H1 (cell line): ENCODE results near the gene BMERB1. TPM values are rescaled to one million over a fixed set of nuclear protein-coding genes. Genes with fewer than 3 reads are reported as not detected.

ENCODE experiments used
- CTCF ChIA-PET: fragments of 300-600 bp; sonication (Branson Sonifier 250); formaldehyde crosslinking; loops from one replicate; lab custom pipeline; 2021; ENCODE audit not compliant: partially characterized antibody; lab: Charles Lee
- POLR2A ChIA-PET: fragments of 300-600 bp; sonication (Branson Sonifier 250); formaldehyde crosslinking; loops from one replicate; lab custom pipeline; 2021; ENCODE audit warnings: inconsistent platforms; ENCODE audit not compliant: partially characterized antibody; lab: Charles Lee
- DNase-seq, 2 experiments: peaks; one replicate each; pipeline versions ENCODE4 v3.0.0 to v3.0.0-alpha.2; 2010 to 2022; ENCODE audit warnings: low spot score in 2 of 2, low read depth in 1 of 2, mixed read lengths in 1 of 2
- FAIRE-seq: peaks from 2 replicates; lab custom pipeline; 2011; peaks lifted over from hg19 to GRCh38; lab: Jason Lieb, UNC
- H2AFZ ChIP-seq: 2 replicates; pipeline ENCODE4 v1.8.1; 2012; ENCODE audit warnings: low read length, inconsistent platforms
- H2AK5ac ChIP-seq: 2 replicates; pipeline ENCODE4 v1.6.1; 2013; ENCODE audit warnings: low read depth, low read length
- H2BK120ac ChIP-seq: replicated peaks from 2 replicates; pipeline ENCODE3; 2013; ENCODE audit warnings: low read depth, low read length, inconsistent platforms
- H2BK12ac ChIP-seq: 2 replicates; pipeline ENCODE4 v1.6.1; 2013; ENCODE audit warnings: low read depth, low read length
- H2BK15ac ChIP-seq: 2 replicates; pipeline ENCODE4 v1.6.1; 2013; ENCODE audit warnings: low read length
- H2BK20ac ChIP-seq: 2 replicates; pipeline ENCODE4 v1.6.1; 2013; ENCODE audit warnings: low read length
- H2BK5ac ChIP-seq: 2 replicates; pipeline ENCODE4 v1.6.1; 2013; ENCODE audit warnings: low read depth, low read length
- H3K14ac ChIP-seq: 2 replicates; pipeline ENCODE4 v1.6.1; 2013; ENCODE audit warnings: inconsistent platforms; ENCODE audit not compliant: insufficient read length
- H3K18ac ChIP-seq: 2 replicates; pipeline ENCODE4 v1.6.1; 2013; ENCODE audit warnings: low read length; ENCODE audit errors: extremely low read depth
- H3K23ac ChIP-seq: 2 replicates; pipeline ENCODE4 v1.6.1; 2013; ENCODE audit warnings: inconsistent platforms; ENCODE audit not compliant: insufficient read length
- H3K23me2 ChIP-seq: 2 replicates; pipeline ENCODE4 v1.6.1; 2013; ENCODE audit warnings: low read depth, low read length
- H3K27ac ChIP-seq: 2 replicates; pipeline ENCODE4 v1.6.1; 2011; ENCODE audit warnings: low read depth, low read length, inconsistent platforms
- H3K27me3 ChIP-seq, 4 experiments: replicated peaks in 1 of 4; 1 replicate in 1 of 4; 2 replicates in 3 of 4; pipeline versions ENCODE4 v1.6.1 to v1.8.1; 2011 to 2013; ENCODE audit warnings: low read length in 3 of 4, mild to moderate bottlenecking in 3 of 4, inconsistent platforms in 2 of 4, mixed read lengths in 2 of 4, moderate library complexity in 1 of 4; ENCODE audit not compliant: control insufficient read depth in 3 of 4, insufficient read depth in 3 of 4; ENCODE audit errors: extremely low read depth in 1 of 4
- H3K36me3 ChIP-seq, 4 experiments: 2 replicates each; pipeline versions ENCODE4 v1.6.1 to v1.8.1; 2011 to 2013; ENCODE audit warnings: mild to moderate bottlenecking in 4 of 4, low read length in 3 of 4, moderate library complexity in 2 of 4, control low read depth in 1 of 4, inconsistent platforms in 1 of 4; ENCODE audit not compliant: insufficient read depth in 4 of 4, control insufficient read depth in 2 of 4
- H3K4ac ChIP-seq: replicated peaks from 2 replicates; pipeline ENCODE3; 2013; ENCODE audit warnings: low read length, low read depth, mixed read lengths, inconsistent platforms; ENCODE audit not compliant: insufficient read length
- H3K4me1 ChIP-seq, 4 experiments: replicated peaks in 1 of 4; 1 replicate in 1 of 4; 2 replicates in 3 of 4; pipeline versions ENCODE4 v1.6.1 to v1.8.1; 2011 to 2013; ENCODE audit warnings: low read length in 3 of 4, inconsistent platforms in 2 of 4, mixed read lengths in 1 of 4; ENCODE audit not compliant: insufficient read depth in 4 of 4, control insufficient read depth in 3 of 4
- H3K4me2 ChIP-seq, 2 experiments: 2 replicates each; pipeline versions ENCODE4 v1.6.1 to v1.8.1; 2011 to 2013; ENCODE audit warnings: low read depth in 2 of 2, low read length in 2 of 2, control low read depth in 1 of 2, inconsistent platforms in 1 of 2, mild to moderate bottlenecking in 1 of 2; ENCODE audit not compliant: insufficient read depth in 1 of 2
- H3K4me3 ChIP-seq, 4 experiments: fragments of 200-600, 300-600 bp in 1 of 4; sonication (generic), shearing (Covaris generic), sonication (Bioruptor Twin) in 1 of 4; 2 replicates each; pipeline versions ENCODE4 v1.5.1 to v1.8.1; 2011 to 2016; ENCODE audit warnings: low read length in 4 of 4, low read depth in 3 of 4, control low read depth in 2 of 4, inconsistent platforms in 2 of 4, mild to moderate bottlenecking in 2 of 4, mixed read lengths in 1 of 4, moderate library complexity in 1 of 4; ENCODE audit not compliant: insufficient read depth in 2 of 4; ENCODE audit errors: extremely low read depth in 1 of 4
- H3K56ac ChIP-seq: replicated peaks from 2 replicates; pipeline ENCODE3; 2013; ENCODE audit warnings: low read depth, mild to moderate bottlenecking, mixed read lengths, low read length, inconsistent platforms; ENCODE audit not compliant: insufficient read length
- H3K79me1 ChIP-seq: 2 replicates; pipeline ENCODE4 v1.6.1; 2013; ENCODE audit warnings: low read depth, low read length, control low read depth
- H3K79me2 ChIP-seq, 2 experiments: 2 replicates each; pipeline versions ENCODE4 v1.6.1 to v1.8.1; 2012 to 2013; ENCODE audit warnings: low read length in 2 of 2, mild to moderate bottlenecking in 2 of 2, inconsistent platforms in 1 of 2; ENCODE audit not compliant: insufficient read depth in 2 of 2, control insufficient read depth in 1 of 2
- H3K9ac ChIP-seq, 4 experiments: replicated peaks in 1 of 4; 1 replicate in 1 of 4; 2 replicates in 3 of 4; pipeline versions ENCODE4 v1.6.1 to v1.8.1; 2011 to 2013; ENCODE audit warnings: low read depth in 3 of 4, low read length in 3 of 4, control low read depth in 2 of 4, mild to moderate bottlenecking in 2 of 4, moderate library complexity in 2 of 4, inconsistent platforms in 1 of 4; ENCODE audit errors: extremely low read depth in 1 of 4
- H3K9me3 ChIP-seq, 2 experiments: 2 replicates each; pipeline versions ENCODE4 v1.6.1 to v1.8.1; 2012 to 2013; ENCODE audit warnings: mild to moderate bottlenecking in 2 of 2, moderate library complexity in 2 of 2, control low read depth in 1 of 2, inconsistent platforms in 1 of 2, low read depth in 1 of 2, low read length in 1 of 2, mixed read lengths in 1 of 2; ENCODE audit not compliant: insufficient read depth in 2 of 2
- H4K20me1 ChIP-seq, 2 experiments: replicated peaks in 1 of 2; 2 replicates each; pipeline versions ENCODE3 to v1.8.1; 2011 to 2013; ENCODE audit warnings: inconsistent platforms in 2 of 2, low read length in 2 of 2, mild to moderate bottlenecking in 1 of 2; ENCODE audit not compliant: insufficient read depth in 2 of 2, control insufficient read depth in 1 of 2
- H4K5ac ChIP-seq: 2 replicates; pipeline ENCODE4 v1.6.1; 2013; ENCODE audit warnings: low read length, low read depth, mixed read lengths, inconsistent platforms; ENCODE audit not compliant: insufficient read length
- H4K8ac ChIP-seq: 2 replicates; pipeline ENCODE4 v1.8.0; 2013; ENCODE audit warnings: mild to moderate bottlenecking, moderate library complexity, low read length, inconsistent platforms; ENCODE audit not compliant: insufficient read depth; ENCODE audit errors: extremely low read depth
- H4K91ac ChIP-seq: replicated peaks from 2 replicates; pipeline ENCODE3; 2013; ENCODE audit warnings: low read length, mixed read lengths, inconsistent platforms; ENCODE audit not compliant: insufficient read length
- CHD1 ChIP-seq: IDR thresholded peaks from 2 replicates; pipeline ENCODE4 v1.6.1; 2012; ENCODE audit warnings: low read depth, low read length, improper control_type of control experiment
- CHD2 ChIP-seq: IDR thresholded peaks from 2 replicates; pipeline ENCODE4 v1.6.1; 2012; ENCODE audit warnings: low read length, improper control_type of control experiment
- EGR1 ChIP-seq: IDR thresholded peaks from 2 replicates; pipeline ENCODE4 v1.6.1; 2011; ENCODE audit warnings: low read depth, low read length, borderline replicate concordance
- HDAC2 ChIP-seq, 2 experiments: fragments of 300-600 bp in 1 of 2; sonication (generic) in 1 of 2; IDR thresholded peaks; 2 replicates each; pipeline ENCODE4 v1.6.1; 2011 to 2012; ENCODE audit warnings: low read depth in 2 of 2, low read length in 2 of 2, mild to moderate bottlenecking in 2 of 2, moderate library complexity in 2 of 2, borderline replicate concordance in 1 of 2, inconsistent platforms in 1 of 2
- RFX5 ChIP-seq: IDR thresholded peaks from 2 replicates; pipeline ENCODE4 v1.6.1; 2011; ENCODE audit warnings: low read depth, low read length, improper control_type of control experiment, borderline replicate concordance
- SUZ12 ChIP-seq: fragments of 200-600 bp; sonication (generic); IDR thresholded peaks from 2 replicates; pipeline ENCODE4 v1.6.1; 2012; ENCODE audit warnings: mild to moderate bottlenecking, inconsistent platforms, low read length, moderate library complexity, mixed read lengths
- TBP ChIP-seq: IDR thresholded peaks from 2 replicates; pipeline ENCODE4 v1.6.1; 2011; ENCODE audit warnings: low read depth, low read length, improper control_type of control experiment
- WGBS, 2 experiments: shearing (Covaris generic) in 1 of 2; methylation state at CpG; one replicate each; pipeline versions ENCODE4 v1.1.6 to v1.1.7; 2013 to 2015; ENCODE audit warnings: low lambda C conversion rate in 2 of 2, mixed read lengths in 2 of 2, inconsistent platforms in 1 of 2, low coverage in 1 of 2, missing lambda C conversion rate in 1 of 2; ENCODE audit not compliant: insufficient replicate concordance in 2 of 2, insufficient coverage in 1 of 2, insufficient read length in 1 of 2; ENCODE audit errors: extremely low coverage in 1 of 2, missing lambda C conversion rate in 1 of 2; 5-methylcytosine and 5-hydroxymethylcytosine counted together
- polyA plus RNA-seq, 7 experiments: library from polyadenylated mRNA; depleted of rRNA in 3 of 7; stranded (reverse) in 5 of 7; unstranded in 2 of 7; fragments of >200 nt in 5 of 7; fragments of 200-250 nt in 2 of 7; gene quantifications; 1 replicate in 5 of 7; 2 replicates in 1 of 7; 4 replicates in 1 of 7; pipeline versions ENCODE4 v1.2.1 to v1.2.3, GENCODE V29; 2011 to 2013; ENCODE audit warnings: missing spikeins in 2 of 7, mixed read lengths in 2 of 7
- total RNA-seq: library from RNA; stranded (reverse); fragmentation: NEBNext Ultra II Directional; extraction: Animal tissue kit (Norgen Biotek cat#: 25700); gene quantifications from 2 replicates; pipeline ENCODE4 v1.2.1, GENCODE V29; 2021
- TF ChIP-seq, protein P1 (sequence below), 3 experiments: IDR thresholded peaks; 1 replicate in 2 of 3; 2 replicates in 1 of 3; pipeline versions ENCODE4 v1.5.1 to v1.6.1; 2011; ENCODE audit warnings: low read length in 3 of 3, mild to moderate bottlenecking in 3 of 3, inconsistent platforms in 2 of 3, low read depth in 1 of 3, moderate library complexity in 1 of 3; ENCODE audit not compliant: insufficient read depth in 1 of 3; ENCODE audit errors: control extremely low read depth in 1 of 3
- TF ChIP-seq, protein P2 (sequence below): IDR thresholded peaks from 2 replicates; pipeline ENCODE4 v1.6.1; 2012; ENCODE audit warnings: low read length, inconsistent platforms

Gene BMERB1
- total and polyA plus RNA-seq, 2 of the 8 experiments (the other 6 are each of a cell fraction or from before 2014, with no cell fraction given) = 23.5 to 27.1 TPM

DNA sequence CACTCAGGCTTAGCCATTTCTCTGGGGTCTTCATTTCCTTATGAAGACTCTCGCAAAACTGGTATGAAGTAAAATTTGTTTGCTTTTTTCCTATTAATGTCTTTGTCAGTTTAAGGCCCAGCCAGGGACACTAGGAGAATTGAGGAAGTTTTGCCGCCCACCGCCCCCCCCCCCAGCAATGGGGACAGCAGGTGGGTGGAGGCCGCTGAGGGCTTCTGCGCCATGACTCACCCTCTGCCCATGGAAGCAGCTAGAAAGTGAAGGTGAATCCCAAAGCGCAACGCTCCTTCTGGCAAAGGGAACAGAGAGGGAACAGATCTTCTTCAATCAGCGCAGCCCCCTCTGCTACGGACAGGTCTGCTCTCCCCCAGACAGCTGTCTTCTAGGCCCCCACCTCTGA lies 158.8 kb downstream of the BMERB1 start:
- Histone ChIP-seq H3K14ac (no peak overlapping the region), H2BK5ac (no peak overlapping the region), H3K79me1 (no peaks in the 10 kb centered on the region), H2BK120ac (no peak overlapping the region), H3K4me2 (no peak overlapping the region), H2BK15ac (no peak overlapping the region), H4K20me1 (no peaks in the 10 kb centered on the region), H3K9ac (no peak overlapping the region), H2BK20ac (no peak overlapping the region), H2AK5ac (no peak overlapping the region), H3K4me1 (no peaks in the 10 kb centered on the region), H2AFZ (no peak overlapping the region), H4K91ac (no peak overlapping the region), H3K27ac (no peak overlapping the region), H3K27me3 (no peaks in the 10 kb centered on the region), H3K36me3 (peaks cover 4 to 23% (median 8%) of the 10 kb centered on the region in 4 experiments; a peak in 6 of 8 replicates), H3K4ac (no peak overlapping the region), H3K23ac (no peak overlapping the region), H3K79me2 (no peaks in the 10 kb centered on the region), H2BK12ac (no peak overlapping the region), H3K56ac (no peak overlapping the region), H3K18ac (no peak overlapping the region), H3K9me3 (no peaks in the 10 kb centered on the region), H3K4me3 (no peak overlapping the region), H4K8ac (no peak overlapping the region), H4K5ac (no peak overlapping the region), H3K23me2 (no peaks in the 10 kb centered on the region)
- POLR2A ChIA-PET = no interaction called here
- DNase-seq (no peak), FAIRE-seq (no peak)
- CTCF ChIA-PET = interaction anchor here (0.8 to 1.1 kb wide), 2 partner anchors 45 to 112 kb away, joined by 3 read pairs; no protein-coding TSS in a partner anchor
- 88% methylated on average over 9 of the region's 9 CpGs; no CpG with 5 or more reads in 1 of the 2 experiments for whole genome bisulfite sequencing, 2 experiments
- no peak for TF ChIP-seq TBP
- TF ChIP-seq SUZ12 = no peak
- TF ChIP-seq CHD2 = no peak
- no peak for TF ChIP-seq EGR1
- TF ChIP-seq, protein P1, sequence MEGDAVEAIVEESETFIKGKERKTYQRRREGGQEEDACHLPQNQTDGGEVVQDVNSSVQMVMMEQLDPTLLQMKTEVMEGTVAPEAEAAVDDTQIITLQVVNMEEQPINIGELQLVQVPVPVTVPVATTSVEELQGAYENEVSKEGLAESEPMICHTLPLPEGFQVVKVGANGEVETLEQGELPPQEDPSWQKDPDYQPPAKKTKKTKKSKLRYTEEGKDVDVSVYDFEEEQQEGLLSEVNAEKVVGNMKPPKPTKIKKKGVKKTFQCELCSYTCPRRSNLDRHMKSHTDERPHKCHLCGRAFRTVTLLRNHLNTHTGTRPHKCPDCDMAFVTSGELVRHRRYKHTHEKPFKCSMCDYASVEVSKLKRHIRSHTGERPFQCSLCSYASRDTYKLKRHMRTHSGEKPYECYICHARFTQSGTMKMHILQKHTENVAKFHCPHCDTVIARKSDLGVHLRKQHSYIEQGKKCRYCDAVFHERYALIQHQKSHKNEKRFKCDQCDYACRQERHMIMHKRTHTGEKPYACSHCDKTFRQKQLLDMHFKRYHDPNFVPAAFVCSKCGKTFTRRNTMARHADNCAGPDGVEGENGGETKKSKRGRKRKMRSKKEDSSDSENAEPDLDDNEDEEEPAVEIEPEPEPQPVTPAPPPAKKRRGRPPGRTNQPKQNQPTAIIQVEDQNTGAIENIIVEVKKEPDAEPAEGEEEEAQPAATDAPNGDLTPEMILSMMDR (IDR thresholded peaks at IDR 0.05; ENCODE audit: control extremely low read depth in 1 of 3, insufficient read depth in 1 of 3, low read depth in 1 of 3, low read length in 3 of 3) = no peak
- no peak for TF ChIP-seq RFX5
- no peak for TF ChIP-seq HDAC2 (IDR thresholded peaks at IDR 0.05; ENCODE audit: borderline replicate concordance in 1 of 2, low read depth in 2 of 2, low read length in 2 of 2)
- no peak for TF ChIP-seq CHD1
- TF ChIP-seq, protein P2, sequence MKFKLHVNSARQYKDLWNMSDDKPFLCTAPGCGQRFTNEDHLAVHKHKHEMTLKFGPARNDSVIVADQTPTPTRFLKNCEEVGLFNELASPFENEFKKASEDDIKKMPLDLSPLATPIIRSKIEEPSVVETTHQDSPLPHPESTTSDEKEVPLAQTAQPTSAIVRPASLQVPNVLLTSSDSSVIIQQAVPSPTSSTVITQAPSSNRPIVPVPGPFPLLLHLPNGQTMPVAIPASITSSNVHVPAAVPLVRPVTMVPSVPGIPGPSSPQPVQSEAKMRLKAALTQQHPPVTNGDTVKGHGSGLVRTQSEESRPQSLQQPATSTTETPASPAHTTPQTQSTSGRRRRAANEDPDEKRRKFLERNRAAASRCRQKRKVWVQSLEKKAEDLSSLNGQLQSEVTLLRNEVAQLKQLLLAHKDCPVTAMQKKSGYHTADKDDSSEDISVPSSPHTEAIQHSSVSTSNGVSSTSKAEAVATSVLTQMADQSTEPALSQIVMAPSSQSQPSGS = no peak
